GM21360 (cell line): Measurements from ENCODE around the gene CCDC12.

ENCODE experiments used
- ATAC-seq: cut with Tn5 transposase; IDR thresholded peaks from one replicate; pipeline ENCODE4 v1.9.1; 2021; ENCODE audit warnings: mild to moderate bottlenecking, moderate library complexity; ENCODE audit not compliant: unreplicated experiment

The CCDC12 gene

GRCh38 chr3:46976326-46977190, at the start of gene CCDC12:
Gene CCDC12, minus strand, starts transcription at chr3:46976745. Its CDS starts 13 bp downstream, at chr3:46976732.
- ATAC-seq, result peak; percentile 56

- ATAC-seq, result no peak
Measured at GRCh38 chr3:47024932-47025331, 48.4 kb upstream of the CCDC12 start.

GRCh38 chr3:47022641-47023071, 46.1 kb upstream of the CCDC12 start:
- ATAC-seq, result no peak

- no peak for ATAC-seq
Measured at GRCh38 chr3:47020311-47020710, 43.8 kb upstream of the CCDC12 start.

GRCh38 chr3:47019201-47019600, 42.7 kb upstream of the CCDC12 start:
- ATAC-seq, result no peak

- ATAC-seq, result no peak
Measured at GRCh38 chr3:47018269-47018611, 41.7 kb upstream of the CCDC12 start.

GRCh38 chr3:47017504-47018268, 41.1 kb upstream of the CCDC12 start:
- ATAC-seq, result no peak

- no peak for ATAC-seq
Measured at GRCh38 chr3:47016934-47017435, 40.4 kb upstream of the CCDC12 start.

GRCh38 chr3:47016086-47016933, 39.8 kb upstream of the CCDC12 start:
- no peak for ATAC-seq

GRCh38 chr3:47015151-47015550, 38.6 kb upstream of the CCDC12 start:
- ATAC-seq, result no peak

- ATAC-seq, result no peak
Measured at GRCh38 chr3:47014036-47014435, 37.5 kb upstream of the CCDC12 start.

- ATAC-seq, result no peak
Measured at GRCh38 chr3:47013231-47013630, 36.7 kb upstream of the CCDC12 start.

GRCh38 chr3:47012342-47013230, 36.0 kb upstream of the CCDC12 start:
- no peak for ATAC-seq

GRCh38 chr3:47011371-47011770, 34.8 kb upstream of the CCDC12 start:
- ATAC-seq, result no peak

GRCh38 chr3:47010910-47011309, 34.4 kb upstream of the CCDC12 start:
- ATAC-seq, result no peak

- no peak for ATAC-seq
Measured at GRCh38 chr3:47010111-47010712, 33.7 kb upstream of the CCDC12 start.

- ATAC-seq, result peak; percentile 71
Measured at GRCh38 chr3:47009225-47010110, 32.9 kb upstream of the CCDC12 start.

GRCh38 chr3:47008851-47009224, 32.3 kb upstream of the CCDC12 start:
- ATAC-seq, result no peak
